Measurements from ENCODE around the gene NHSL2.

Gene NHSL2

GRCh38 chrX:72071213-72071612 is 160.6 kb downstream of the NHSL2 start:
- H3K4me3 ChIP-seq (ENCODE audit: low read depth, low read length): no peak overlapping the region
- TF ChIP-seq CTCF (IDR thresholded peaks at IDR 0.05; ENCODE audit: control insufficient read depth, extremely low read depth, insufficient read depth): no peak
- no peak for DNase-seq (ENCODE audit: low read depth)

GRCh38 chrX:72073633-72074032 is 163.0 kb downstream of the NHSL2 start:
- no peak for TF ChIP-seq CTCF (IDR thresholded peaks at IDR 0.05; ENCODE audit: control insufficient read depth, extremely low read depth, insufficient read depth)

GRCh38 chrX:72078411-72078810 is 167.8 kb downstream of the NHSL2 start:
- no peak overlapping the region for H3K4me3 ChIP-seq (ENCODE audit: low read depth, low read length)
- DNase-seq (ENCODE audit: low read depth): no peak
- no peak for TF ChIP-seq CTCF (IDR thresholded peaks at IDR 0.05; ENCODE audit: control insufficient read depth, extremely low read depth, insufficient read depth)

More at GRCh38 chrX:72073633-72074032, 163.0 kb downstream of the NHSL2 start:
- no peak overlapping the region for H3K4me3 ChIP-seq (ENCODE audit: low read depth, low read length)
- DNase-seq (ENCODE audit: low read depth): no peak

- H3K4me3 ChIP-seq (ENCODE audit: low read depth, low read length): no peak overlapping the region
- DNase-seq (ENCODE audit: low read depth): no peak
- TF ChIP-seq CTCF (IDR thresholded peaks at IDR 0.05; ENCODE audit: control insufficient read depth, extremely low read depth, insufficient read depth): no peak
Measured at GRCh38 chrX:72079607-72080006, 169.0 kb downstream of the NHSL2 start.

- no peak overlapping the region for H3K4me3 ChIP-seq (ENCODE audit: low read depth, low read length)
- DNase-seq (ENCODE audit: low read depth): no peak
- no peak for TF ChIP-seq CTCF (IDR thresholded peaks at IDR 0.05; ENCODE audit: control insufficient read depth, extremely low read depth, insufficient read depth)
Measured at GRCh38 chrX:72080150-72080549, 169.5 kb downstream of the NHSL2 start.

GRCh38 chrX:72080800-72081199 is 170.2 kb downstream of the NHSL2 start:
- DNase-seq (ENCODE audit: low read depth): no peak
- no peak overlapping the region for H3K4me3 ChIP-seq (ENCODE audit: low read depth, low read length)
- TF ChIP-seq CTCF (IDR thresholded peaks at IDR 0.05; ENCODE audit: control insufficient read depth, extremely low read depth, insufficient read depth): no peak

GRCh38 chrX:72081605-72082320 is 171.1 kb downstream of the NHSL2 start:
- DNase-seq (ENCODE audit: low read depth): no peak
- TF ChIP-seq CTCF (IDR thresholded peaks at IDR 0.05; ENCODE audit: control insufficient read depth, extremely low read depth, insufficient read depth): no peak
- H3K4me3 ChIP-seq (ENCODE audit: low read depth, low read length): no peak overlapping the region

Data from LNCaP clone FGC (cell line).